Measurements from ENCODE around the gene BORCS6. TPM values are rescaled to one million over a fixed set of nuclear protein-coding genes. Genes with fewer than 3 reads are reported as not detected.
A peak's percentile ranks its signal among the peaks of the same experiment; 100 is the strongest.

The BORCS6 gene
- total and polyA plus RNA-seq, 2 of the 13 experiments (the other 11 are each of a cell fraction or from before 2014, with no cell fraction given): 2.0 to 5.1 TPM

GRCh38 chr17:8212312-8213180, 22.6 kb upstream of the BORCS6 start (continued):
- TF ChIP-seq REST (IDR thresholded peaks at IDR 0.05; ENCODE audit: borderline replicate concordance in 1 of 2, low read depth in 1 of 2, low read length in 2 of 2): no peak
- peak; percentile 71 to 79 for TF ChIP-seq HMGXB4 (CRISPR knock-in tag; IDR thresholded peaks at IDR 0.05; ENCODE audit: borderline replicate concordance in 1 of 2, low read depth in 1 of 2)
- TF ChIP-seq GATAD2A (CRISPR knock-in tag; IDR thresholded peaks at IDR 0.05): peak; percentile 84
- TF ChIP-seq ERF (CRISPR knock-in tag; IDR thresholded peaks at IDR 0.05): 0 out of 2 replicates have a peak, but pooled peaks have one; percentile 27
- no peak for TF ChIP-seq KAT7 (CRISPR knock-in tag; IDR thresholded peaks at IDR 0.05; ENCODE audit: borderline replicate concordance)
- no peak for TF ChIP-seq ETS1 (CRISPR knock-in tag; IDR thresholded peaks at IDR 0.05)
- no peak for TF ChIP-seq ZBTB42 (CRISPR knock-in tag; IDR thresholded peaks at IDR 0.05)
- peak; percentile 61; the same call in 1 of the 2 replicates for TF ChIP-seq MTA1 (CRISPR knock-in tag; IDR thresholded peaks at IDR 0.05; ENCODE audit: borderline replicate concordance)
- TF ChIP-seq TBX3 (IDR thresholded peaks at IDR 0.05; ENCODE audit: borderline replicate concordance): peak; percentile 22; the same call in 1 of the 2 replicates
- no peak for TF ChIP-seq NFIC (IDR thresholded peaks at IDR 0.05; ENCODE audit: low read length)
- no peak for TF ChIP-seq XRCC5 (optimal IDR thresholded peaks at IDR 0.05; ENCODE audit: low read length)
- TF ChIP-seq AGO2 (optimal IDR thresholded peaks at IDR 0.05; ENCODE audit: low read depth, low read length): no peak
- TF ChIP-seq ZNF350 (CRISPR knock-in tag; IDR thresholded peaks at IDR 0.05; ENCODE audit: borderline replicate concordance, low read depth): peak; percentile 33; the same call in 1 of the 2 replicates
- TF ChIP-seq ZNF484 (CRISPR knock-in tag; IDR thresholded peaks at IDR 0.05; ENCODE audit: borderline replicate concordance, low read depth): no peak
- TF ChIP-seq NCOA1 (CRISPR knock-in tag; IDR thresholded peaks at IDR 0.05): no peak
- no peak for TF ChIP-seq ZHX1 (CRISPR knock-in tag; IDR thresholded peaks at IDR 0.05; ENCODE audit: low read depth)
- peak; percentile 76; the same call in 1 of the 2 replicates for TF ChIP-seq FOXO1 (CRISPR knock-in tag; IDR thresholded peaks at IDR 0.05)
- TF ChIP-seq SOX13 (IDR thresholded peaks at IDR 0.05): no peak
- TF ChIP-seq SOX13 (CRISPR knock-in tag; conservative IDR thresholded peaks at IDR 0.05 in 1 of 2, IDR thresholded peaks at IDR 0.05 in 1 of 2): peak in 1 of 2 experiments; percentile 65; a peak in 1 of 4 replicates

Data from HepG2 (cell line).